HepG2 (cell line): Measurements from ENCODE around the gene APC2. TPM values are rescaled to one million over a fixed set of nuclear protein-coding genes. Genes with fewer than 3 reads are reported as not detected.

ENCODE experiments used
- IRF2 ChIP-seq: IDR thresholded peaks from 2 replicates; pipeline ENCODE4 v1.6.1; 2018; ENCODE audit warnings: missing genetic modification reagents, missing compliant biosample characterization
- MED1 ChIP-seq: sonication (generic); formaldehyde crosslinking; IDR thresholded peaks from 2 replicates; pipeline ENCODE4 v1.4.0; 2020; ENCODE audit warnings: missing genetic modification reagents
- NFATC3 ChIP-seq: sonication (generic); formaldehyde crosslinking; IDR thresholded peaks from 2 replicates; pipeline ENCODE4 v1.5.1; 2020; ENCODE audit warnings: mild to moderate bottlenecking, missing genetic modification reagents
- NFKB2 ChIP-seq: sonication (generic); formaldehyde crosslinking; IDR thresholded peaks from 2 replicates; pipeline ENCODE4 v1.4.0; 2020; ENCODE audit warnings: missing genetic modification reagents, borderline replicate concordance
- PLRG1 ChIP-seq: fragments of 450-650 bp; conservative IDR thresholded peaks from 2 replicates; pipeline ENCODE4 v1.6.1; 2016
- POGZ ChIP-seq: sonication (generic); formaldehyde crosslinking; IDR thresholded peaks from 2 replicates; pipeline ENCODE4 v1.4.0; 2020; ENCODE audit warnings: mild to moderate bottlenecking, missing genetic modification reagents
- RFXANK ChIP-seq: IDR thresholded peaks from 2 replicates; pipeline ENCODE4 v1.6.1; 2016
- SMAD9 ChIP-seq: sonication (generic); formaldehyde crosslinking; IDR thresholded peaks from 2 replicates; pipeline ENCODE4 v1.5.1; 2020; ENCODE audit warnings: mild to moderate bottlenecking, missing genetic modification reagents
- ZNF136 ChIP-seq: sonication (generic); formaldehyde crosslinking; IDR thresholded peaks from 2 replicates; pipeline ENCODE4 v1.8.1; 2022; ENCODE audit warnings: low read depth, mild to moderate bottlenecking, moderate library complexity, missing genetic modification reagents
- ZNF274 ChIP-seq: sonication (generic); formaldehyde crosslinking; IDR thresholded peaks from 2 replicates; pipeline ENCODE4 v1.5.1; 2020; ENCODE audit warnings: mild to moderate bottlenecking, missing genetic modification reagents
- ZNF451 ChIP-seq: sonication (generic); formaldehyde crosslinking; IDR thresholded peaks from 2 replicates; pipeline ENCODE4 v1.5.0; 2020; ENCODE audit warnings: mild to moderate bottlenecking, missing genetic modification reagents
- ZNF546 ChIP-seq: sonication (generic); formaldehyde crosslinking; conservative IDR thresholded peaks from 2 replicates; pipeline ENCODE4 v1.8.1; 2023; ENCODE audit warnings: mild to moderate bottlenecking, missing genetic modification reagents
- ZNF563 ChIP-seq: sonication (generic); formaldehyde crosslinking; IDR thresholded peaks from 2 replicates; pipeline ENCODE4 v1.8.0; 2022; ENCODE audit warnings: mild to moderate bottlenecking, moderate library complexity, missing genetic modification reagents
- ZNF816 ChIP-seq: sonication (generic); formaldehyde crosslinking; IDR thresholded peaks from 2 replicates; pipeline ENCODE4 v1.8.0; 2022; ENCODE audit warnings: missing genetic modification reagents, mild to moderate bottlenecking, borderline replicate concordance
- ZSCAN29 ChIP-seq: sonication (generic); formaldehyde crosslinking; conservative IDR thresholded peaks from 2 replicates; pipeline ENCODE4 v1.4.0; 2020; ENCODE audit warnings: mild to moderate bottlenecking, missing genetic modification reagents
- polyA plus RNA-seq, 8 experiments: library from polyadenylated mRNA; depleted of rRNA in 3 of 8; stranded (reverse) in 7 of 8; unstranded in 1 of 8; fragments of >200 nt; fragmentation: Illumina TruSeq in 4 of 8; extraction: Trizol in 4 of 8; gene quantifications; 2 replicates each; pipeline versions ENCODE4 v1.2.1 to v1.2.3, GENCODE V29; 2011 to 2016; ENCODE audit warnings: low read depth in 4 of 8, missing spikeins in 1 of 8, mixed read lengths in 1 of 8; ENCODE audit not compliant: insufficient read depth in 1 of 8
- total RNA-seq, 5 experiments: library from RNA; depleted of rRNA; stranded (reverse); fragments of >200 nt; fragmentation: Illumina TruSeq; extraction: Trizol; gene quantifications; 2 replicates each; pipeline ENCODE4 v1.2.3, GENCODE V29; 2016; ENCODE audit warnings: low read depth in 1 of 5
- TF ChIP-seq, protein P1 (sequence below): sonication (generic); formaldehyde crosslinking; IDR thresholded peaks from 2 replicates; pipeline ENCODE4 v1.4.0; 2020; ENCODE audit warnings: missing genetic modification reagents
- TF ChIP-seq, protein P2 (sequence below): sonication (generic); formaldehyde crosslinking; IDR thresholded peaks from 2 replicates; pipeline ENCODE4 v1.8.0; 2023; ENCODE audit warnings: mild to moderate bottlenecking, missing genetic modification reagents
- TF ChIP-seq, protein P3 (sequence below): sonication (generic); formaldehyde crosslinking; IDR thresholded peaks from 2 replicates; pipeline ENCODE4 v1.5.0; 2020; ENCODE audit warnings: missing genetic modification reagents
- TF ChIP-seq, protein P4 (sequence below): sonication (generic); formaldehyde crosslinking; IDR thresholded peaks from 2 replicates; pipeline ENCODE4 v1.4.0; 2020; ENCODE audit warnings: missing genetic modification reagents, mild to moderate bottlenecking, borderline replicate concordance
- TF ChIP-seq, protein P5 (sequence below): IDR thresholded peaks from 2 replicates; pipeline ENCODE4 v1.6.1; 2016; ENCODE audit warnings: mild to moderate bottlenecking, missing biosample characterization, missing genetic modification reagents
- TF ChIP-seq, protein P6 (sequence below): sonication (generic); formaldehyde crosslinking; conservative IDR thresholded peaks from 2 replicates; pipeline ENCODE4 v1.8.1; 2023; ENCODE audit warnings: missing genetic modification reagents

APC2 gene
- total and polyA plus RNA-seq, 2 of the 13 experiments (the other 11 are each of a cell fraction or from before 2014, with no cell fraction given): 0.08 to 0.22 TPM

DNA sequence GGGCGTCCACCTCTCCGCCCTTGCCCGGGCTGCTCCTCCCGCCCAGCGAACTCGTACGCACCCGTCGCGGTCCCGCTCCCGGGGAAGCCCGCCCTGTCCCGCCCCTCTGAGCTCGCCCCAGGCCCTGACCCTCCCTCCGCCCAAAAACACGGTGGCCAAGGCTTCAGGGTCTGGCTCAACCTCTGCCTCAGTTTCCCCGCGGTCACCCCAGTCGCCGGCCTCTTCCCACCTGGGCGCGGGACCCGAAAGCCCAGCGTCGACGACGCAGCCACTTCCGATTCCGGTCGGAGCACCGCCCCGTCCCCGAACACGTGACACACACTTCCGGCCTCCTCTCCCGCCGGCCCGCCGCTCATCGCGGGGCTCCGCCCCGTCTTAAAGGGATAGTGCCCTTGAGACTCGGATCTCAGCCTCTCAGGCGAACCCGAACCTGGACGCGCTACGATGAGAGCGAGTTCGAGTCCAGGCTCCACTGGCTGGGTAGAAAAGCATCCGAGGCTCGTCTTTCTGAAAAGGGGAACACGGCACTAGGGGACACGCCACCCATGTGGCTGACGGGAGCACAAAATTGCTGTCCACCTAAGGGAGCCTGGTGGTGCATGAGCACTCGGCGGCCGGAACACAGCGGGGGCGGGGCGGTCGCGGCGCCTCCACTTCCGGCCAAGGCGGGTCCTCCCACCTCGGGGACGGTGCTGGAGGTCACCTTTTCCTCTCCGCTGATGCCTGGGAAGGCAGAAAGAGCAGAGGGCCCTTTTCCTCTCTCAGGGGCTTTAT lies 29.2 kb downstream of the APC2 start, which contains the start of gene C19orf25 (continued):
- TF ChIP-seq ZNF136 (CRISPR knock-in tag): no peak; the same call in 1 of the 2 replicates
- peak; percentile 73; the same call in 1 of the 2 replicates for TF ChIP-seq ZNF274
- TF ChIP-seq ZNF563 (CRISPR knock-in tag): peak; percentile 76; the same call in 1 of the 2 replicates
- TF ChIP-seq, protein P1, sequence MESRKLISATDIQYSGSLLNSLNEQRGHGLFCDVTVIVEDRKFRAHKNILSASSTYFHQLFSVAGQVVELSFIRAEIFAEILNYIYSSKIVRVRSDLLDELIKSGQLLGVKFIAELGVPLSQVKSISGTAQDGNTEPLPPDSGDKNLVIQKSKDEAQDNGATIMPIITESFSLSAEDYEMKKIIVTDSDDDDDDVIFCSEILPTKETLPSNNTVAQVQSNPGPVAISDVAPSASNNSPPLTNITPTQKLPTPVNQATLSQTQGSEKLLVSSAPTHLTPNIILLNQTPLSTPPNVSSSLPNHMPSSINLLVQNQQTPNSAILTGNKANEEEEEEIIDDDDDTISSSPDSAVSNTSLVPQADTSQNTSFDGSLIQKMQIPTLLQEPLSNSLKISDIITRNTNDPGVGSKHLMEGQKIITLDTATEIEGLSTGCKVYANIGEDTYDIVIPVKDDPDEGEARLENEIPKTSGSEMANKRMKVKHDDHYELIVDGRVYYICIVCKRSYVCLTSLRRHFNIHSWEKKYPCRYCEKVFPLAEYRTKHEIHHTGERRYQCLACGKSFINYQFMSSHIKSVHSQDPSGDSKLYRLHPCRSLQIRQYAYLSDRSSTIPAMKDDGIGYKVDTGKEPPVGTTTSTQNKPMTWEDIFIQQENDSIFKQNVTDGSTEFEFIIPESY (CRISPR knock-in tag): peak; percentile 32; the same call in 1 of the 2 replicates
- TF ChIP-seq, protein P2, sequence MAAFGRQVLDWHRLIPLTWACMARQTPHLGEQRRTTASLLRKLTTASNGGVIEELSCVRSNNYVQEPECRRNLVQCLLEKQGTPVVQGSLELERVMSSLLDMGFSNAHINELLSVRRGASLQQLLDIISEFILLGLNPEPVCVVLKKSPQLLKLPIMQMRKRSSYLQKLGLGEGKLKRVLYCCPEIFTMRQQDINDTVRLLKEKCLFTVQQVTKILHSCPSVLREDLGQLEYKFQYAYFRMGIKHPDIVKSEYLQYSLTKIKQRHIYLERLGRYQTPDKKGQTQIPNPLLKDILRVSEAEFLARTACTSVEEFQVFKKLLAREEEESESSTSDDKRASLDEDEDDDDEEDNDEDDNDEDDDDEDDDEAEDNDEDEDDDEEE (CRISPR knock-in tag): peak; percentile 78; the same call in 1 of the 2 replicates
- no peak for TF ChIP-seq NFATC3 (CRISPR knock-in tag)
- TF ChIP-seq, protein P3, sequence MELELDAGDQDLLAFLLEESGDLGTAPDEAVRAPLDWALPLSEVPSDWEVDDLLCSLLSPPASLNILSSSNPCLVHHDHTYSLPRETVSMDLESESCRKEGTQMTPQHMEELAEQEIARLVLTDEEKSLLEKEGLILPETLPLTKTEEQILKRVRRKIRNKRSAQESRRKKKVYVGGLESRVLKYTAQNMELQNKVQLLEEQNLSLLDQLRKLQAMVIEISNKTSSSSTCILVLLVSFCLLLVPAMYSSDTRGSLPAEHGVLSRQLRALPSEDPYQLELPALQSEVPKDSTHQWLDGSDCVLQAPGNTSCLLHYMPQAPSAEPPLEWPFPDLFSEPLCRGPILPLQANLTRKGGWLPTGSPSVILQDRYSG (CRISPR knock-in tag): no peak
- TF ChIP-seq, protein P4, sequence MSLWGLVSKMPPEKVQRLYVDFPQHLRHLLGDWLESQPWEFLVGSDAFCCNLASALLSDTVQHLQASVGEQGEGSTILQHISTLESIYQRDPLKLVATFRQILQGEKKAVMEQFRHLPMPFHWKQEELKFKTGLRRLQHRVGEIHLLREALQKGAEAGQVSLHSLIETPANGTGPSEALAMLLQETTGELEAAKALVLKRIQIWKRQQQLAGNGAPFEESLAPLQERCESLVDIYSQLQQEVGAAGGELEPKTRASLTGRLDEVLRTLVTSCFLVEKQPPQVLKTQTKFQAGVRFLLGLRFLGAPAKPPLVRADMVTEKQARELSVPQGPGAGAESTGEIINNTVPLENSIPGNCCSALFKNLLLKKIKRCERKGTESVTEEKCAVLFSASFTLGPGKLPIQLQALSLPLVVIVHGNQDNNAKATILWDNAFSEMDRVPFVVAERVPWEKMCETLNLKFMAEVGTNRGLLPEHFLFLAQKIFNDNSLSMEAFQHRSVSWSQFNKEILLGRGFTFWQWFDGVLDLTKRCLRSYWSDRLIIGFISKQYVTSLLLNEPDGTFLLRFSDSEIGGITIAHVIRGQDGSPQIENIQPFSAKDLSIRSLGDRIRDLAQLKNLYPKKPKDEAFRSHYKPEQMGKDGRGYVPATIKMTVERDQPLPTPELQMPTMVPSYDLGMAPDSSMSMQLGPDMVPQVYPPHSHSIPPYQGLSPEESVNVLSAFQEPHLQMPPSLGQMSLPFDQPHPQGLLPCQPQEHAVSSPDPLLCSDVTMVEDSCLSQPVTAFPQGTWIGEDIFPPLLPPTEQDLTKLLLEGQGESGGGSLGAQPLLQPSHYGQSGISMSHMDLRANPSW (CRISPR knock-in tag): 0 out of 2 replicates have a peak, but pooled peaks have one; percentile 27
- TF ChIP-seq PLRG1: no peak
- peak; percentile 55; the same call in 1 of the 2 replicates for TF ChIP-seq IRF2 (CRISPR knock-in tag)
- no peak for TF ChIP-seq SMAD9 (CRISPR knock-in tag)
- TF ChIP-seq, protein P5, sequence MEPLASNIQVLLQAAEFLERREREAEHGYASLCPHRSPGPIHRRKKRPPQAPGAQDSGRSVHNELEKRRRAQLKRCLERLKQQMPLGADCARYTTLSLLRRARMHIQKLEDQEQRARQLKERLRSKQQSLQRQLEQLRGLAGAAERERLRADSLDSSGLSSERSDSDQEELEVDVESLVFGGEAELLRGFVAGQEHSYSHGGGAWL (CRISPR knock-in tag): no peak; the same call in 1 of the 2 replicates
- no peak for TF ChIP-seq ZNF546 (CRISPR knock-in tag)
- TF ChIP-seq NFKB2 (CRISPR knock-in tag): no peak; the same call in 1 of the 2 replicates
- TF ChIP-seq, protein P6, sequence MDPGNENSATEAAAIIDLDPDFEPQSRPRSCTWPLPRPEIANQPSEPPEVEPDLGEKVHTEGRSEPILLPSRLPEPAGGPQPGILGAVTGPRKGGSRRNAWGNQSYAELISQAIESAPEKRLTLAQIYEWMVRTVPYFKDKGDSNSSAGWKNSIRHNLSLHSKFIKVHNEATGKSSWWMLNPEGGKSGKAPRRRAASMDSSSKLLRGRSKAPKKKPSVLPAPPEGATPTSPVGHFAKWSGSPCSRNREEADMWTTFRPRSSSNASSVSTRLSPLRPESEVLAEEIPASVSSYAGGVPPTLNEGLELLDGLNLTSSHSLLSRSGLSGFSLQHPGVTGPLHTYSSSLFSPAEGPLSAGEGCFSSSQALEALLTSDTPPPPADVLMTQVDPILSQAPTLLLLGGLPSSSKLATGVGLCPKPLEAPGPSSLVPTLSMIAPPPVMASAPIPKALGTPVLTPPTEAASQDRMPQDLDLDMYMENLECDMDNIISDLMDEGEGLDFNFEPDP (CRISPR knock-in tag): no peak
- TF ChIP-seq RFXANK (CRISPR knock-in tag): no peak; the same call in 1 of the 2 replicates
- TF ChIP-seq POGZ (CRISPR knock-in tag): peak; percentile 37; the same call in 1 of the 2 replicates
- TF ChIP-seq ZSCAN29 (CRISPR knock-in tag): no peak; the same call in 1 of the 2 replicates
- TF ChIP-seq ZNF816: peak; percentile 73
- TF ChIP-seq ZNF451 (CRISPR knock-in tag): no peak
- TF ChIP-seq MED1 (CRISPR knock-in tag): peak; percentile 60; the same call in 1 of the 2 replicates
